ENCODE measurements around the gene ARRDC3. TPM values are rescaled to one million over a fixed set of nuclear protein-coding genes. Genes with fewer than 3 reads are reported as not detected.

The ARRDC3 gene, protein sequence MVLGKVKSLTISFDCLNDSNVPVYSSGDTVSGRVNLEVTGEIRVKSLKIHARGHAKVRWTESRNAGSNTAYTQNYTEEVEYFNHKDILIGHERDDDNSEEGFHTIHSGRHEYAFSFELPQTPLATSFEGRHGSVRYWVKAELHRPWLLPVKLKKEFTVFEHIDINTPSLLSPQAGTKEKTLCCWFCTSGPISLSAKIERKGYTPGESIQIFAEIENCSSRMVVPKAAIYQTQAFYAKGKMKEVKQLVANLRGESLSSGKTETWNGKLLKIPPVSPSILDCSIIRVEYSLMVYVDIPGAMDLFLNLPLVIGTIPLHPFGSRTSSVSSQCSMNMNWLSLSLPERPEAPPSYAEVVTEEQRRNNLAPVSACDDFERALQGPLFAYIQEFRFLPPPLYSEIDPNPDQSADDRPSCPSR
- total RNA-seq (10 to 100 TPM in 5 of 9 donors, 1 to 10 TPM in 4; 4.3 to 53.6 (median 11.8) TPM), polyA plus RNA-seq (1 to 10 TPM; 3.3 to 7.2 TPM)
- long read RNA-seq, donor 1, full-length matches to known transcripts = 7 of 9 reads
- long read RNA-seq, donor 1, partial matches to known transcripts = 0 of 9 reads
- long read RNA-seq, donor 1, other reads (novel, unspliced or antisense) = 2 of 9 reads
- long read RNA-seq, donor 2, full-length matches to known transcripts = 15 of 20 reads
- long read RNA-seq, donor 2, partial matches to known transcripts = 5 of 20 reads
- long read RNA-seq, donor 2, other reads (novel, unspliced or antisense) = 0 of 20 reads
- long read RNA-seq, donor 3, full-length matches to known transcripts = 5 of 8 reads
- long read RNA-seq, donor 3, partial matches to known transcripts = 0 of 8 reads
- long read RNA-seq, donor 3, other reads (novel, unspliced or antisense) = 3 of 8 reads

DNA sequence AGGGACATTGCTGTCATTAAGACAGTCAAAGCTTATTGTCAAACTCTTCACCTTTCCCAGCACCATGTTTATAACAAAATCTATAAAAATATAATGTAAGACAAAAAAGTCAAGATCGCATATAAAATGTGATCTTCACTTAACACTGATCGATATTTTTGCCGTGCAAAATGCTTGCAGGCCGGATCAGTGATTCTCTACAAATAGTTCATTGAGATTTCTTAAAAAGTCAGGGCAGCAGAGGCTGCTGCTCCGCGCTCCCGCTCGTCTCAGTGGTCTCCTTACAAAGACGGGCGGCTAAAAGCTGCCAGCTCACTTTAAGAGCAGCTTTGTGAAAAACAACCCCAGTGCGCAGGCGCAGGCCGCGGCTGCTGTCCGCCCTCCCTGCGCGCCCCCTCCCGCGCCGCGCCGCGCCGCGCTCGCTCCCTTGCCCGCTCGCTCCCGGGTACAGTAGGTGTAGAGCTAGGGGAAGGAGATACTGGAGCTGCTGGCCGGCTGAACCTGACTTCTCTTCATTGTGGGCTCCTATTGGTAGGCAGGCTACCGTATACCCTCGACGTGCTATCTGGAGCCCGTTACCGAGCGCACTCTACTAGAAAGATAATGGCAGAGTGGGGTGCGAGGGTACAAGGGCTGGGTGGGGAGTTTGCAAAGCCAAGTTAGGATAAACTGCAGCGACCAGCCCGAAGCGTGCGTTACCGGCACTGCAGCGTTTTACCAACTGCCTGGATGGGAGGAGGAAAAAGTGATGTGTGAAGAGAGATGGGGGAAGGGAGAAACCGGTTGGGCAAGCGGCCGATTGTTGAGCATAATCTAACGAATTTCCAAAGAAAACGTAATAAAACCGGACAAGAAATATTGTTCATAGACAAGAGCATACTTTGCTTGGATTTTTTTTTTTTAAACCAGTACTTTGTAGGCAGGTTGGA lies at the start of gene ARRDC3:
Gene ARRDC3, minus strand, starts transcription at position 291 of the 929 bp plus-strand sequence. Its CDS starts 225 bp downstream, at position 66.
- Histone ChIP-seq H3K4me3 (peak within 1 kb of the TSS; percentile 60 to 83 (median 75)), H3K9me3 (no peaks in the 10 kb centered on the region), H3K27ac (peak within 1 kb of the TSS; percentile 90 to 100 (median 98)), H3K36me3 (peaks cover 0 to 4% (median 2%) of the 10 kb centered on the region in 9 donors), H3K27me3 (no peaks in the 10 kb centered on the region), H3K4me1 (peaks cover 0 to 26% (median 14%) of the 10 kb centered on the region in 12 donors)
- ATAC-seq = peak; percentile 67 to 86 (median 76)
- TF ChIP-seq, protein P1, sequence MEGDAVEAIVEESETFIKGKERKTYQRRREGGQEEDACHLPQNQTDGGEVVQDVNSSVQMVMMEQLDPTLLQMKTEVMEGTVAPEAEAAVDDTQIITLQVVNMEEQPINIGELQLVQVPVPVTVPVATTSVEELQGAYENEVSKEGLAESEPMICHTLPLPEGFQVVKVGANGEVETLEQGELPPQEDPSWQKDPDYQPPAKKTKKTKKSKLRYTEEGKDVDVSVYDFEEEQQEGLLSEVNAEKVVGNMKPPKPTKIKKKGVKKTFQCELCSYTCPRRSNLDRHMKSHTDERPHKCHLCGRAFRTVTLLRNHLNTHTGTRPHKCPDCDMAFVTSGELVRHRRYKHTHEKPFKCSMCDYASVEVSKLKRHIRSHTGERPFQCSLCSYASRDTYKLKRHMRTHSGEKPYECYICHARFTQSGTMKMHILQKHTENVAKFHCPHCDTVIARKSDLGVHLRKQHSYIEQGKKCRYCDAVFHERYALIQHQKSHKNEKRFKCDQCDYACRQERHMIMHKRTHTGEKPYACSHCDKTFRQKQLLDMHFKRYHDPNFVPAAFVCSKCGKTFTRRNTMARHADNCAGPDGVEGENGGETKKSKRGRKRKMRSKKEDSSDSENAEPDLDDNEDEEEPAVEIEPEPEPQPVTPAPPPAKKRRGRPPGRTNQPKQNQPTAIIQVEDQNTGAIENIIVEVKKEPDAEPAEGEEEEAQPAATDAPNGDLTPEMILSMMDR (IDR thresholded peaks at IDR 0.05) = peak in 1 of 12 donors; percentile 14
- peak; percentile 64 to 97 for TF ChIP-seq POLR2A (IDR thresholded peaks at IDR 0.05)
- peak; percentile 97 to 98 (median 97) for DNase-seq
- intact Hi-C loops (cut with DNase I) = loop anchor here in 9 of 10 donors (1.0 to 10.0 kb wide), 12 partner anchors 70 to 518 kb away; no protein-coding TSS in a partner anchor
- WGBS, 4 donors = 0 to 1% (median 0%) methylated on average over 46 to 49 of the region's 49 CpGs

DNA sequence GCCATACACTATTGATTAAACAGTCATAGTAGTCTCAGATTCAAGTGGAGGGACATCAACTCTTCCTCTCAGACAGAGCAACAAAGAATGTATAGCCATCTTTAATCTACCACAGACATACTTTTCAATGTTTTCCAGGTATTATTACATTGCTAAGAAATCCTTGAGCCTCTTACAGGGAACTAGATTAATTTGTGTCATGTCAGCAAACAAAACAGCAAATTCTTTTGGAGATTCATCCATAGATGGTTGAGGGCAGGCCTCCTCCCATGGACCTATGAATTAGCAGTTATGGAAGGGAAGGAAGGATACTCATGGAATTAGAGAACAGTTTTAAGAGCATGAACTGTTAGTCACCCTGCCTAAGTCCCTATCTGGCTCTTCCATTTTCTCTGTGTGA lies 47.8 kb upstream of the ARRDC3 start:
- H3K4me1 ChIP-seq = no peaks in the 10 kb centered on the region
- DNase-seq = no peak
- H3K27ac ChIP-seq = no peak overlapping the region
- TF ChIP-seq POLR2A (IDR thresholded peaks at IDR 0.05) = no peak
- TF ChIP-seq, protein P1 (IDR thresholded peaks at IDR 0.05) = no peak
- H3K36me3 ChIP-seq = no peaks in the 10 kb centered on the region
- ATAC-seq = no peak
- intact Hi-C loops (cut with DNase I) = no loop called here
- H3K27me3 ChIP-seq = no peaks in the 10 kb centered on the region
- peaks cover 0 to 15% (median 0%) of the 10 kb centered on the region in 12 donors for H3K9me3 ChIP-seq
- H3K4me3 ChIP-seq = no peak overlapping the region

DNA sequence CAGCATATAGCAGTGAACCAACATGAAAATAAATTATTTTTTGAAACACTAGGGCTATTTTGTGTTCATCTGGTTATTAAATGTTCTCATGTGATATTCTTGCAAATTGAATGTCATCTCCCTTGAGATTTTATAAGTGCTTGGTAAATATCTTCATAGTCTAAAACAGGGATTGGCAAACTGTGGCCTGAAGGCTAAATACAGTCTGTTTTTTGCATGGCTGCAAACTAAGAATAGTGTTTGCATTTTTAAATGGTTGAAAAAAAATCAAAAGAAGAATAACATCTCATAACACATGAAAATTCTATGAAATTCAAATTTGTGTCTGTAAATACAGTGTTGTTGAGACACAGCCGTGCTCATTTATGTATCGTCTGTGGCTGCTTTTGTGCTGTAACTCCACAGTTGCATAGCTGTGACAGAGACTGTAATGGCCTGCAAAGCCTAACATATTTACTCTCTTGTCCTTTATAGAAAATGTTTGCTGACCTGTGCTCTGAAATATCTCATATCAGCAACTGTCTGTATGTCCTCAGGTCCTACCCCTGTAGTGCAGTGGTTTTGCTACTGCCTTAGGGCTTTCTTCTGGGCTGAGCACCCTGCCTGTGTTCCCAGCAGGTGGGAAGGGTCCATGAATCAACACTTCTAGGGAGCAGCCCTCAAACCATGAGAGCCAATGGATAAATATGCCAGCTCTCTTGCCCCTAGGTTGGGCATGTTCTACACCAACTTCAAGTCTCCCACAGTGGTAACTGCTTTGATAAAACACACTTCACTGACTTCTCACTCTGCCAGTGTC lies 41.7 kb upstream of the ARRDC3 start:
- Histone ChIP-seq H3K27ac (no peak overlapping the region), H3K4me3 (no peak overlapping the region), H3K27me3 (no peaks in the 10 kb centered on the region), H3K9me3 (peaks cover 0 to 15% (median 0%) of the 10 kb centered on the region in 12 donors), H3K36me3 (no peaks in the 10 kb centered on the region), H3K4me1 (no peaks in the 10 kb centered on the region)
- WGBS, 4 donors = 92 to 98% (median 95%) methylated on average over 2 of the region's 2 CpGs
- TF ChIP-seq, protein P1 (IDR thresholded peaks at IDR 0.05) = no peak
- TF ChIP-seq POLR2A (IDR thresholded peaks at IDR 0.05) = no peak
- intact Hi-C loops (cut with DNase I) = loop anchor here in 3 of 10 donors (5.0 to 10.0 kb wide), 3 partner anchors 490 to 563 kb away; no protein-coding TSS in a partner anchor
- ATAC-seq (no peak), DNase-seq (no peak)

Measured in heart left ventricle (tissue), 16 donors.